GM18519 (cell line): ENCODE data around the gene NLK.

Source experiments
- ATAC-seq: cut with Tn5 transposase; IDR thresholded peaks from one replicate; pipeline ENCODE4 v1.9.1; 2021; ENCODE audit warnings: mild to moderate bottlenecking, moderate library complexity; ENCODE audit not compliant: unreplicated experiment, low FRiP score

NLK gene

GRCh38 chr17:28038802-28039201 lies 3.7 kb upstream of the NLK start:
- ATAC-seq: no peak

- no peak for ATAC-seq
Measured at GRCh38 chr17:28039251-28039650, 3.2 kb upstream of the NLK start.

GRCh38 chr17:28040406-28040805 lies 2.1 kb upstream of the NLK start:
- no peak for ATAC-seq

GRCh38 chr17:28041068-28041843 lies 1.2 kb upstream of the NLK start:
- ATAC-seq: peak; percentile 72

GRCh38 chr17:28041844-28042656 lies 427 bp upstream of the NLK start:
- ATAC-seq: peak; percentile 2

- no peak for ATAC-seq
Measured at GRCh38 chr17:28042721-28043291, 329 bp downstream of the NLK start.

GRCh38 chr17:28043296-28043695 lies 819 bp downstream of the NLK start:
- no peak for ATAC-seq

GRCh38 chr17:28043741-28044140 lies 1.3 kb downstream of the NLK start:
- ATAC-seq: no peak

GRCh38 chr17:28045304-28045703 lies 2.8 kb downstream of the NLK start:
- ATAC-seq: no peak

GRCh38 chr17:28046034-28046825 lies 3.8 kb downstream of the NLK start:
- no peak for ATAC-seq

GRCh38 chr17:28047806-28048205 lies 5.3 kb downstream of the NLK start:
- ATAC-seq: no peak

- ATAC-seq: no peak
Measured at GRCh38 chr17:28049071-28049470, 6.6 kb downstream of the NLK start.

- ATAC-seq: no peak
Measured at GRCh38 chr17:28053044-28053670, 10.7 kb downstream of the NLK start.

GRCh38 chr17:28053725-28054124 lies 11.2 kb downstream of the NLK start:
- no peak for ATAC-seq

- no peak for ATAC-seq
Measured at GRCh38 chr17:28055546-28056275, 13.2 kb downstream of the NLK start.

GRCh38 chr17:28056276-28056620 lies 13.8 kb downstream of the NLK start:
- ATAC-seq: no peak

- ATAC-seq: peak; percentile 85
Measured at GRCh38 chr17:28057731-28058246, 15.3 kb downstream of the NLK start.

- ATAC-seq: no peak
Measured at GRCh38 chr17:28059675-28060074, 17.2 kb downstream of the NLK start.

- ATAC-seq: no peak
Measured at GRCh38 chr17:28065706-28066105, 23.2 kb downstream of the NLK start.
